Chondrocyte (in vitro differentiated cells): ENCODE measurements around the gene C1QTNF8. TPM values are rescaled to one million over a fixed set of nuclear protein-coding genes. Genes with fewer than 3 reads are reported as not detected.

Experiments
- DNase-seq: peaks from one replicate; pipeline ENCODE4 v3.0.0; 2021; ENCODE audit warnings: mixed read lengths, low spot score
- H3K27ac Mint-ChIP-seq: one replicate; pipeline ENCODE4 v1.8.0; 2021; ENCODE audit warnings: mild to moderate bottlenecking, moderate library complexity, mixed read lengths; ENCODE audit not compliant: unreplicated experiment
- H3K27me3 Mint-ChIP-seq: 2 replicates; pipeline ENCODE4 v1.8.0; 2021; ENCODE audit warnings: low read depth, mixed read lengths
- H3K36me3 Mint-ChIP-seq: 2 replicates; pipeline ENCODE4 v1.8.0; 2021; ENCODE audit warnings: low read depth, mixed read lengths
- H3K4me1 Mint-ChIP-seq: 2 replicates; pipeline ENCODE4 v1.8.0; 2021; ENCODE audit warnings: low read depth, mild to moderate bottlenecking, mixed read lengths
- H3K4me3 Mint-ChIP-seq: one replicate; pipeline ENCODE4 v1.8.0; 2021; ENCODE audit warnings: mild to moderate bottlenecking, moderate library complexity, mixed read lengths; ENCODE audit not compliant: unreplicated experiment
- H3K9me3 Mint-ChIP-seq: 2 replicates; pipeline ENCODE4 v1.8.0; 2021; ENCODE audit warnings: low read depth, mixed read lengths
- total RNA-seq: library from RNA; stranded (reverse); gene quantifications from 3 replicates; pipeline ENCODE4 v1.2.1, GENCODE V29; 2021
- TF ChIP-seq, protein P1 (sequence below): fragments of 200-600 bp; sonication (generic); IDR thresholded peaks from 2 replicates; pipeline ENCODE4 v1.5.0; 2021; ENCODE audit warnings: antibody characterized with exemption, mild to moderate bottlenecking, moderate library complexity

The C1QTNF8 gene
- total RNA-seq, 1 donor from 2014 or later, result not detected

DNA sequence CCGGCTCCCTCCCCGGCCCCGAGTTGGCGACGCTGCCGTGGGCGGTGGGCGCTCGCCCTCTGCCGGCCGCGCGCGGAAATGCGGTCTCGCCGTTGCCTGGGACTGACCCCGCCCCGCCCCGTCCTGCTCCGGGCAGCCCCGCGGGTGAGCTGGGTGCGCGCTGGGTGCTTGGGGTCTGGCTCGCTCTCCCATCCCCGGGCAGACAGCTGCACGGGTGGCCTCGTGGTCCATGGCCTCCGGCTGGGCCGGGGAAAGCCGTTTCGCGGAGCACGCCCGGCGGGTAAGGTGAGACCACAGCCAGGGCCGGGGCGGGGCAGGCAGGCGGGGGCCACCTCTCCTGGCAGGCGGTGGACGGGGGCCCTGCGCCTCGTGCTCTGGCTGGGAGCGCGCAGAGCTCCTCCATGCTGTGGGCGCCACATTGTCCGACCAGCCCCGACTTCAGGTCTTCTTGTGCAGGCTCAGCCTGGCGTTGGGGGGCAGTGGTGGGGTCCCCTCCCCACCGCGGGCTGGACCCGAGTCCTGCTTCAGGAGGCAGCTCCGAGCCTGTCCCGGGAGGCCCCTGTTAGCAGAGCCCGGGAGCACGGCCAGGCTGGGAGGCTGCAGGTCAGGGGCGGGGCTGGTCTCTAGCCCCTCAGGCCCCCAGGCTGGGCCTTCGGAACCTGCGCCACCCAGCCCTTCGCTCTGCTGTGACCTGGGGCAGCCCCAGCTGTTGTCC, 7.0 kb upstream of the C1QTNF8 start:
- Mint-ChIP-seq H3K9me3 (no peaks in the 10 kb centered on the region), H3K4me1 (no peaks in the 10 kb centered on the region), H3K27ac (no peak overlapping the region), H3K36me3 (no peaks in the 10 kb centered on the region), H3K4me3 (no peak overlapping the region), H3K27me3 (no peaks in the 10 kb centered on the region)
- no peak for DNase-seq
- TF ChIP-seq, protein P1, sequence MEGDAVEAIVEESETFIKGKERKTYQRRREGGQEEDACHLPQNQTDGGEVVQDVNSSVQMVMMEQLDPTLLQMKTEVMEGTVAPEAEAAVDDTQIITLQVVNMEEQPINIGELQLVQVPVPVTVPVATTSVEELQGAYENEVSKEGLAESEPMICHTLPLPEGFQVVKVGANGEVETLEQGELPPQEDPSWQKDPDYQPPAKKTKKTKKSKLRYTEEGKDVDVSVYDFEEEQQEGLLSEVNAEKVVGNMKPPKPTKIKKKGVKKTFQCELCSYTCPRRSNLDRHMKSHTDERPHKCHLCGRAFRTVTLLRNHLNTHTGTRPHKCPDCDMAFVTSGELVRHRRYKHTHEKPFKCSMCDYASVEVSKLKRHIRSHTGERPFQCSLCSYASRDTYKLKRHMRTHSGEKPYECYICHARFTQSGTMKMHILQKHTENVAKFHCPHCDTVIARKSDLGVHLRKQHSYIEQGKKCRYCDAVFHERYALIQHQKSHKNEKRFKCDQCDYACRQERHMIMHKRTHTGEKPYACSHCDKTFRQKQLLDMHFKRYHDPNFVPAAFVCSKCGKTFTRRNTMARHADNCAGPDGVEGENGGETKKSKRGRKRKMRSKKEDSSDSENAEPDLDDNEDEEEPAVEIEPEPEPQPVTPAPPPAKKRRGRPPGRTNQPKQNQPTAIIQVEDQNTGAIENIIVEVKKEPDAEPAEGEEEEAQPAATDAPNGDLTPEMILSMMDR, result peak; percentile 79

DNA sequence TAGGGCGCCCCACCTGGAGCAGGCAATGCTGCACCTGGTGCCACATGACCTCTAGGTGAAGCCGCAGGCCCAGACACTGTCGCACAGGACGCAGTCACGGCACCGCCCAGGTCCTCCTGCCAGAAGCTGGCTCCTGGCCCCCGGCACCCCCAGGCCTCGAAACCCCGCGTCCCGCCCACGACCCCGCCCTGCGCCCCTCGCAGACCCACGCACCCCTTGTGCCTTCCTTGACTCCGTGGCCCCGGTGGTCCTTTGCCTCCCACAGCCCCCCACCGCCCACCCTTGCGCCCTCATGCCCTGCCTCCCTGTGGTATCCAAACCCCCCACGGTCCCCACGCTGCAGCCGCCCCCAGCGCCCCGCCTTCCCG, 6.3 kb upstream of the C1QTNF8 start:
- no peaks in the 10 kb centered on the region for H3K9me3 Mint-ChIP-seq
- peaks cover 3% of the 10 kb centered on the region for H3K4me1 Mint-ChIP-seq
- no peaks in the 10 kb centered on the region for H3K36me3 Mint-ChIP-seq

DNA sequence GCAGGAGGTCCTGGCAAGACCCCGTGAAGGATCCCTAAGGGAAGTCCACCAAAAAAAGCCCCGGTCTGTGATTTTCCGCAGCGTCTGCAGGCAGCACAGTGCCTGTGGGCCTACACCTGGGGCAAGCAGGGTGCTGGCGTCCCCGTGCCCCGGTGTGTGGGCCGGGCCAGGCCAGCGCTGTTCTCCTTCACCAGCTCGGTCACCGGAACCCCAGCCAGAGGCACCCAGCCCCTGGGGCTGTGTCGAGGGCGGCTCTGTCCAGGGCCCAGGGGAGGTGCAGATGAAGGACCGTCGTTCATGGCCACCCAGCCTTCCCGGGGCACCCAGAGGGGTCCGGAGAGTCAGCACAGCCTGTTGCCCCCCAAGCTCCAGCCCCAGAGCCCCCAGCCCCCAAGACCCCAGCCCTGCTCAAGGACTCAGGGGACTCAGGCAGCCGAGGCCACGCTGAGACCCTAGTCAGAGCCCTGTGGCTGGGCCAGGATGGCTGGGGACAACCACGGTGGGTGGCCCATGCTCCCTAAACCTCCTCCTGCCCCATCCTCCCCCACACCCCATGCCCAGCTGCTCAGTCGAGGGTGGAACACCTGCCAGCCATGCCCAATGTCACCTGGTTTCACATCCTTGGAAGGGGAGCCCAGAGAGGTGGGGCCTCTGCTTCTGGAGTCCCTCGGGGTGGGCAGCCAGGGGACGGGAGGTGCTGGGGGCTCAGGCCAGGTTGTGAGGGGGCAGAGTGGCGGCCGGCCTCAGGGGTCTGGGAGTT, 5.7 kb upstream of the C1QTNF8 start:
- Mint-ChIP-seq H3K36me3 (no peaks in the 10 kb centered on the region), H3K4me3 (no peak overlapping the region), H3K9me3 (no peaks in the 10 kb centered on the region), H3K4me1 (peaks cover 3% of the 10 kb centered on the region), H3K27me3 (no peaks in the 10 kb centered on the region), H3K27ac (no peak overlapping the region)
- TF ChIP-seq, protein P1, result no peak
- DNase-seq, result no peak

More for the DNA sequence above, 6.3 kb upstream of the C1QTNF8 start:
- Mint-ChIP-seq H3K27ac (no peak overlapping the region), H3K27me3 (no peaks in the 10 kb centered on the region), H3K4me3 (no peak overlapping the region)
- DNase-seq, result no peak
- TF ChIP-seq, protein P1, result no peak

DNA sequence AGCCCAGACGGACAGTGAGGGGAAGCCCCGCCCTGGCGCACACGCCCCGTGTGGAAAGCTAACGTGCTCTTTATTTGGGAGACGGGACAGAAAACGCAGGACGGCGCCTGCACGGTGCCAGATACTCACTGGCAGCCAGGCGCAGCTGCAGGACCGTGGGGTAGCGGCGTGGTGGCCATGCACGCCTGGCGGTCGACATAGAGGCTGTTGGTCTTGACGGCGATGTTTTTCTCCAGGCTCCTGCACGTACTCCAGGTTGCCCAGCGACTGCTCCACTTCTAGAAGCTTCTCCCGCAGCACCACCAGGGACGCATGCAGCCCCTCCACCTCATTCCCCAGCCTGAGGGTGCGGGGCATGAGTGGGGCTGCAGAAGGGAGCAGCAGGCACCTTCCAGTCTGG, 5.1 kb upstream of the C1QTNF8 start:
- Mint-ChIP-seq H3K4me1 (peaks cover 3% of the 10 kb centered on the region), H3K36me3 (no peaks in the 10 kb centered on the region), H3K9me3 (no peaks in the 10 kb centered on the region), H3K4me3 (no peak overlapping the region), H3K27ac (no peak overlapping the region), H3K27me3 (no peaks in the 10 kb centered on the region)
- TF ChIP-seq, protein P1, result no peak
- no peak for DNase-seq

DNA sequence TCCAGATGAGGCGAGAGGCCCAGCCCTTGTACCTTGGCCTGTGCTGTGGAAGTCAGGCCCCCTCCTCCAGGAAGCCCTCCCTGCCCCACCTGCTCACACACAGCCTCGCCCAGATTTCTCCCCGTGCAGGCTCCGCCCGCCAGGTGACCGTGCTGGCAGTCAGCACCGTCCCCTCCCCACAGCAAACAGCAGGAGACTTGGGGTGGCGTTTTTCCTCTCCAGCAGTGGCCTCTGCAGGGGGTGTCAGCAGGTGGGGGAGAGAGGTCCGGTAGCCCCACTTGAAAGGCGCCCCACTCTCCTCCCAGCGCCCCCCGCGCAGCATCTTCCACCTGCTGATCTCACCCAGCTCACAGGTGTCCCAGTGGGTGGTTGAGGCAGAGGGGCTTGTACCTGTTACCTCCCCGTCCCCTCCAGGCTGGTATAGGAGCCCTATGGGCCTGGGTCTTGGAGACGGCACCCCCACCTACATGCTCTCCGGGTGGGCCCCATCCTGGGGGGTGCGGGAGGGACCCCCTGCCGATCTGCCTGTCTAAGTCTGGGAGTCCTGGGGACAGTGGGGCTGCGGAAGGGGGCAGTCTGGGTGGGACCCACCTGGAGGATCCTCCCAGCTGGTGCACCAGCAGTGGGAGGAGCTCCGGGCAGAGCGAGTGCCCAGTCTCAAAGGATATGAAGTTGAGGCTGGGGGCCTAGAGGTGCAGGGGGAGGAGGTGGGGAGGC, 4.2 kb upstream of the C1QTNF8 start:
- no peak for DNase-seq
- H3K36me3 Mint-ChIP-seq, result no peaks in the 10 kb centered on the region
- no peak overlapping the region for H3K4me3 Mint-ChIP-seq

More for the DNA sequence above, 4.2 kb upstream of the C1QTNF8 start:
- TF ChIP-seq, protein P1, result no peak
- no peak overlapping the region for H3K27ac Mint-ChIP-seq
- H3K4me1 Mint-ChIP-seq, result peaks cover 3% of the 10 kb centered on the region
- no peaks in the 10 kb centered on the region for H3K27me3 Mint-ChIP-seq
- no peaks in the 10 kb centered on the region for H3K9me3 Mint-ChIP-seq
